ENCODE measurements around the gene AGBL3.

DNA sequence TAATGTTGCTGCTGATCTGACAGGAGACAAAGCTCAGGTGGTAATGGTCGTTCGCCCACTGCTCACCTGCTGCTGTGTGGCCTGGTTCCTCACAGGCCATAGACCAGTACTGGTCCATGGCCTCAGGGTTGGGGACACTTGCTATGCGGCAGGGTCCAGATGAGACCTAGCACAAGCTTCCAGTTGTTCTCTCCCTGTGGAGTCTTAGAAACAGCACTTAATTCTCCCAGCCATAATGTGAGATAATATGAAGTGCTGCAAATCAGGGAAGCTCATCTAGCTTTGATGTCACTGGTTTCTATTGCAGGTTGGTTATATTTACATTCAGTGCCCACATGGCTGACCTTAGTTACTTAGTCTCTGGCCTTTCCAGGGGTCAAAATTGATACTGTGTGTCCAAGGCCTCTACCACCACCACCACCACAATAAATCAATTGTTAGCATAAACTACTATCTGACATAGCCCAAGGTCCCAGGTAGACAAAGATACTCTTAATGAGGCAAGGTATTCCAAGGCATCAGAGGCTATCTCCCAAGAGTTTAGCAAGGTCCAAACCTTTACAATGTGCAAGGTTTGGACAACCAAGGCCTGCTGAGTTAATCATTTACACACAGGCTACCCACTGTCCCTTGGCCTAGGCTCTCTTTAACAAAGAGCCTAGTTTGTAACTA, 11.0 kb downstream of the AGBL3 start:
- TF ChIP-seq, protein P1, sequence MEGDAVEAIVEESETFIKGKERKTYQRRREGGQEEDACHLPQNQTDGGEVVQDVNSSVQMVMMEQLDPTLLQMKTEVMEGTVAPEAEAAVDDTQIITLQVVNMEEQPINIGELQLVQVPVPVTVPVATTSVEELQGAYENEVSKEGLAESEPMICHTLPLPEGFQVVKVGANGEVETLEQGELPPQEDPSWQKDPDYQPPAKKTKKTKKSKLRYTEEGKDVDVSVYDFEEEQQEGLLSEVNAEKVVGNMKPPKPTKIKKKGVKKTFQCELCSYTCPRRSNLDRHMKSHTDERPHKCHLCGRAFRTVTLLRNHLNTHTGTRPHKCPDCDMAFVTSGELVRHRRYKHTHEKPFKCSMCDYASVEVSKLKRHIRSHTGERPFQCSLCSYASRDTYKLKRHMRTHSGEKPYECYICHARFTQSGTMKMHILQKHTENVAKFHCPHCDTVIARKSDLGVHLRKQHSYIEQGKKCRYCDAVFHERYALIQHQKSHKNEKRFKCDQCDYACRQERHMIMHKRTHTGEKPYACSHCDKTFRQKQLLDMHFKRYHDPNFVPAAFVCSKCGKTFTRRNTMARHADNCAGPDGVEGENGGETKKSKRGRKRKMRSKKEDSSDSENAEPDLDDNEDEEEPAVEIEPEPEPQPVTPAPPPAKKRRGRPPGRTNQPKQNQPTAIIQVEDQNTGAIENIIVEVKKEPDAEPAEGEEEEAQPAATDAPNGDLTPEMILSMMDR (IDR thresholded peaks at IDR 0.05), result no peak
- no peak for TF ChIP-seq POLR2A (IDR thresholded peaks at IDR 0.05)

Measured in uterus (tissue), 2 donors.